ENCODE measurements around the gene AKR1C1. TPM values are rescaled to one million over a fixed set of nuclear protein-coding genes. Genes with fewer than 3 reads are reported as not detected.
"Not testable (repeated sequence)": the region's sequence is repeated elsewhere in the genome, so short reads cannot be mapped to it uniquely, and the experiment has no call there.

AKR1C1 gene
- total RNA-seq, 1 experiment from 2014 or later, result 1.9 TPM

DNA sequence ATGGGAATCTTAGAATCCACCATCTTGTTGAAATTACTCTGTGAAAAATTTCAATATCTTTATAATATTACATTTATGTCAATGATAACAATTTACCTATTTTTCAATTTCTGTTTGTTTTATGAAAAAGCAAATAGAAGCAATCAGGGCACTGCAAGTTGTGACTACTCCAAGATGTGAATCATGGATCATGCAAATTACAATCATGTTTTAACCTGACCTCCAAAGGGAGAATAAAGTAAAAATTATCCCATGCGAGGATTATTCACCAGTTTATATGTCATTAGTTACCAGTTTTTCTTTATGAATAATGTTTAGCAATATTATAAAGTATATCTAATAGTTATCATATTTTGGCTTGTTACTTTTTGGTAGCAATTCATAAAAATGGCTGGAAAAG, 907 bp upstream of the AKR1C1 start:
- not testable (repeated sequence) for H3K9ac ChIP-seq (ENCODE audit: extremely low read depth, insufficient read length, low read length); H3K56ac ChIP-seq (ENCODE audit: insufficient read length, low read depth, low read length); H3K23ac ChIP-seq (ENCODE audit: insufficient read length, low read depth, low read length); H3K27ac Mint-ChIP-seq; H3K23me2 ChIP-seq (ENCODE audit: insufficient read length, low read depth, low read length, poor library complexity, severe bottlenecking); H4K91ac ChIP-seq (ENCODE audit: insufficient read length, low read depth, low read length); DNase-seq; H3K4me2 ChIP-seq (ENCODE audit: insufficient read depth, insufficient read length, low read length); H3K9me3 ChIP-seq (ENCODE audit: control insufficient read depth, low read depth, low read length); H3T11ph ChIP-seq (ENCODE audit: low read length); H3K79me2 ChIP-seq (ENCODE audit: insufficient read depth, low read length); H3K79me1 ChIP-seq (ENCODE audit: insufficient read depth, low read depth, low read length, poor library complexity, severe bottlenecking); H4K8ac ChIP-seq (replicated peaks; ENCODE audit: insufficient read length, low read depth, low read length); H2BK20ac ChIP-seq (ENCODE audit: low read depth, low read length, poor library complexity, severe bottlenecking); H2AFZ ChIP-seq (ENCODE audit: low read length); H3K4me1 Mint-ChIP-seq; H3K14ac ChIP-seq (ENCODE audit: insufficient read depth, low read length); H4K20me1 ChIP-seq (ENCODE audit: control insufficient read depth, insufficient read depth, insufficient read length); H3K18ac ChIP-seq (ENCODE audit: insufficient read length, low read depth, low read length); H3K27me3 Mint-ChIP-seq (ENCODE audit: low read depth); H3K4me3 Mint-ChIP-seq; H2BK15ac ChIP-seq (ENCODE audit: low read depth, low read length); H2BK12ac ChIP-seq (ENCODE audit: insufficient read length, low read depth, low read length); H2BK5ac ChIP-seq (ENCODE audit: insufficient read length, low read length); H3K4me1 ChIP-seq (ENCODE audit: insufficient read depth, low read length); H2AK5ac ChIP-seq (ENCODE audit: insufficient read length, low read length); H2BK120ac ChIP-seq (ENCODE audit: low read depth, low read length, poor library complexity, severe bottlenecking); H4K5ac ChIP-seq (ENCODE audit: insufficient read length, low read depth, low read length); H3K27me3 ChIP-seq (ENCODE audit: insufficient read depth, low read length); H3K4ac ChIP-seq (ENCODE audit: low read depth, low read length); H3K27ac ChIP-seq (ENCODE audit: insufficient read length, low read depth, low read length); H3K36me3 Mint-ChIP-seq (ENCODE audit: insufficient read depth in 1 of 3, low read depth in 3 of 3)
- peaks cover 0 to 23% of the 10 kb centered on the region in 2 experiments; a peak in 3 of 5 replicates for H3K9me3 Mint-ChIP-seq
- WGBS (ENCODE audit: extremely low coverage, insufficient read length, low lambda C conversion rate), result no CpG with 5 or more reads among the region's 1 CpG

DNA sequence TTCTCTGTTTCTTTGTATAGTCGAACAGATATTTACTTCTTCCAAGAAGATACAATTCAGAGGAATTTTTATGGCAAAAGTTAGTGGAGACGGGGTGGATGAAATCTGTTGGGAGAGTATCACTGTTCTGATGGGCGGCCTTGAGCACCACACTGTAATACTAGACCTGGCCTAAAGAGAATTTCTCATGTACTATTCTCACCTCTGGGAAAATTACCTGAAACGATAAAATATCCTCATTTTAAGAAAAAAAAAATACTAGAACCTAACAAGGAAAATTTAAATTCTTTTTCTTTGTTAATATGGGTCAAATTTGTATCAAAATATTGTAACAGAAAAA, 570 bp downstream of the AKR1C1 start:
- not testable (repeated sequence) for H3K4me2 ChIP-seq (ENCODE audit: insufficient read depth, insufficient read length, low read length); DNase-seq; H3K9me3 ChIP-seq (ENCODE audit: control insufficient read depth, low read depth, low read length); H3K4ac ChIP-seq (ENCODE audit: low read depth, low read length); H2BK20ac ChIP-seq (ENCODE audit: low read depth, low read length, poor library complexity, severe bottlenecking); H2BK15ac ChIP-seq (ENCODE audit: low read depth, low read length); H3K36me3 Mint-ChIP-seq (ENCODE audit: insufficient read depth in 1 of 3, low read depth in 3 of 3); H3K23ac ChIP-seq (ENCODE audit: insufficient read length, low read depth, low read length); H2AK5ac ChIP-seq (ENCODE audit: insufficient read length, low read length); H3K4me1 ChIP-seq (ENCODE audit: insufficient read depth, low read length); H2BK120ac ChIP-seq (ENCODE audit: low read depth, low read length, poor library complexity, severe bottlenecking); H4K20me1 ChIP-seq (ENCODE audit: control insufficient read depth, insufficient read depth, insufficient read length); H3K4me3 Mint-ChIP-seq; H4K91ac ChIP-seq (ENCODE audit: insufficient read length, low read depth, low read length); H3K23me2 ChIP-seq (ENCODE audit: insufficient read length, low read depth, low read length, poor library complexity, severe bottlenecking); H2AFZ ChIP-seq (ENCODE audit: low read length); H3K27ac Mint-ChIP-seq; H3K27me3 Mint-ChIP-seq (ENCODE audit: low read depth); H3T11ph ChIP-seq (ENCODE audit: low read length); H4K8ac ChIP-seq (replicated peaks; ENCODE audit: insufficient read length, low read depth, low read length); H3K14ac ChIP-seq (ENCODE audit: insufficient read depth, low read length); H4K5ac ChIP-seq (ENCODE audit: insufficient read length, low read depth, low read length); H3K56ac ChIP-seq (ENCODE audit: insufficient read length, low read depth, low read length); H3K79me1 ChIP-seq (ENCODE audit: insufficient read depth, low read depth, low read length, poor library complexity, severe bottlenecking); H2BK5ac ChIP-seq (ENCODE audit: insufficient read length, low read length); H2BK12ac ChIP-seq (ENCODE audit: insufficient read length, low read depth, low read length); H3K18ac ChIP-seq (ENCODE audit: insufficient read length, low read depth, low read length); H3K4me1 Mint-ChIP-seq; H3K27me3 ChIP-seq (ENCODE audit: insufficient read depth, low read length); H3K27ac ChIP-seq (ENCODE audit: insufficient read length, low read depth, low read length); H3K9ac ChIP-seq (ENCODE audit: extremely low read depth, insufficient read length, low read length); H3K79me2 ChIP-seq (ENCODE audit: insufficient read depth, low read length)
- peaks cover 0 to 25% of the 10 kb centered on the region in 2 experiments; a peak in 3 of 5 replicates for H3K9me3 Mint-ChIP-seq
- WGBS (ENCODE audit: extremely low coverage, insufficient read length, low lambda C conversion rate), result no CpG with 5 or more reads among the region's 4 CpGs

All from H9 (cell line).